Fibroblast of mammary gland (primary cell): ENCODE measurements around the gene SLC30A4.

Experiments
- DNase-seq: peaks from one replicate; pipeline ENCODE4 v3.0.0-alpha.2; 2010; ENCODE audit warnings: low read depth
- H3K4me3 ChIP-seq: 2 replicates; pipeline ENCODE4 v1.5.1; 2011; ENCODE audit warnings: low read depth, mild to moderate bottlenecking, low read length, moderate library complexity; ENCODE audit not compliant: control insufficient read depth
- CTCF ChIP-seq: conservative IDR thresholded peaks from 2 replicates; pipeline ENCODE4 v1.5.1; 2011; ENCODE audit warnings: low read depth, low read length, inconsistent platforms; ENCODE audit not compliant: control insufficient read depth, insufficient read depth

SLC30A4 gene

GRCh38 chr15:45449395-45449794 lies 73.2 kb downstream of the SLC30A4 start:
- no peak for TF ChIP-seq CTCF
- no peak overlapping the region for H3K4me3 ChIP-seq
- no peak for DNase-seq

GRCh38 chr15:45448066-45448915 lies 74.3 kb downstream of the SLC30A4 start:
- no peak overlapping the region for H3K4me3 ChIP-seq
- no peak for TF ChIP-seq CTCF
- DNase-seq: no peak

GRCh38 chr15:45443645-45444044 lies 78.9 kb downstream of the SLC30A4 start:
- no peak overlapping the region for H3K4me3 ChIP-seq
- no peak for DNase-seq
- no peak for TF ChIP-seq CTCF

- DNase-seq: peak; percentile 77
- no peak for TF ChIP-seq CTCF
- H3K4me3 ChIP-seq: no peak overlapping the region
Measured at GRCh38 chr15:45442507-45443135, 79.9 kb downstream of the SLC30A4 start.

- H3K4me3 ChIP-seq: no peak overlapping the region
- DNase-seq: no peak
- no peak for TF ChIP-seq CTCF
Measured at GRCh38 chr15:45441686-45442085, 80.9 kb downstream of the SLC30A4 start.

- DNase-seq: no peak
- H3K4me3 ChIP-seq: no peak overlapping the region
- TF ChIP-seq CTCF: no peak
Measured at GRCh38 chr15:45441036-45441435, 81.5 kb downstream of the SLC30A4 start.
